ENCODE data around the gene LHFPL2.

Gene LHFPL2

DNA sequence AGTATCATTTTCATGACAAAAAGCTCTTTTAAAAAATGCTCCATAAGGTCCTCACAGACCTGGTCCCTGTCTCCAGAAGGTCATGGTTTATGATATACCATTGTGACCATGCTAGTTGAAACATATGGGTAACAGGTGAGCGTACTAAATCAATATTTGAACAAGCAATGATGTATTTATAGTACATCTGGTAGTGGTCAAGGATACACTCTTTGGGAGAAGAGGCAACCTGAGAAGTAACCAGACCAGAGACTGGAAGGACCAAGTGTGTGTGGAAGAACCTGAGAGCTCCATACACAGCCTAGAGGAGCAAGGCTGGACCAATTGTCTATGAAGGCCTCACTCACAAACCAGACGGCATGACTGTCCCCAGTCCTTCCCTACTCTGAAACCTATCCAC lies 55.1 kb downstream of the LHFPL2 start:
- DNase-seq, result no peak

DNA sequence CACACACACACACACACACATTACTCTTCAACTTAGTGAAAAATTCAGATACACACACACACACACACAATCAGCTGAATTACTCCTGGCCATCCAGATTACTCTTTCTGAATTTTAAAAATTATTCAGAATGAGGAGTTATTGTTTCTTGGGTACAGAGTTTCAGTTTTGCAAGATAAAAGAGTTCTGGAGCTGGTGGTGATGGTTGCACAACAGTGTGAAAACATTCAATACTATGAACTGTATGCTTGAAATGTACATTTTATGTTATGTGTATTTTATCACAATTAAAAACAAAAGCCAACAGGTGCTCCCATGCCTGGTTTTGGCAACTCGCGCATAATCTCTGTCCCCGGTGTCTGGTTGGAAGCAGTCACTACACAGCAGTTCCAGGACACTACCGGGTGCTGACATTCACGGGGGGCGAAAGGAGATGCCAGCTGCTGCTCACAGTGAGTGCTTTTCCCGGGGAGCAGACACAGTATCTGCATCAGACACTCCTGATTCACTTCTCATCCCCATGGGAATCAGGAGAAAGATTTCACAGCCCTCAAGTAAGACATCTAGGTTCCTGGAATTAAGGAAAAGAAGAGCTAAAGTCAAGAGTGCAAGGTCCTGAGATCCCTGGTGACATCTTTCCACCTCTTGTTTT lies 55.7 kb downstream of the LHFPL2 start:
- DNase-seq, result no peak

DNA sequence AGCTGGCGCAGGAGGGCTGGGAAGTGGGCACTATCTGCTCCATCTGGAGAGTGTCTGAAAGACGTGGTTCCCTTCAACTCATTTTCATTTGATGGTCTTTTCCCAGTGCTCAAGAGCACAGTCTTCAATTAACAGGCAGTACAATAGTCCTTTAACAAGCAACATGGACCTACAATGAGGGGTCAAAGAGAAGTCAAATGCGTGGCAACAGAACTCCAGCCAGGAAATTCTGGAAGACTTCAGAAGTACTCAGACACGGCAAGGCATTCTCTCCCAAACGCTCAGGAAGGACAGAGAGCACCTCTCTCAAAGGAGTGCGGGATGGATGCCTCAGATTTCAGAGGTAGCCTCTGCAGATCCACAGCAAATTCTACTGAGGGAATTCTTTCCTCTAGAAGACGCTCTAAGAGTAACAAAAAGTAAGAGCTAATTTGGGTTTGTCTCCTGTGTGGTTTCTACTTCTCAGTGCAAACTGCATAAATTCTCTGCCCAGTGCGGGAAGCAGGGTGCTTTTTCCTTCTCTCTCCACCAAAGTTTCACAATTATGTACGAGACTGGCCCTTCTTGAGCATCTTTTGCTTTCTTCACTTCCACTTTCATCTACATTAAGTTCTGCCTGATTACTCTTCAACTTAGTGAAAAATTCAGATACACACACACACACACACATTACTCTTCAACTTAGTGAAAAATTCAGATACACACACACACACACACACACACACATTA lies 56.4 kb downstream of the LHFPL2 start:
- no peak for DNase-seq

DNA sequence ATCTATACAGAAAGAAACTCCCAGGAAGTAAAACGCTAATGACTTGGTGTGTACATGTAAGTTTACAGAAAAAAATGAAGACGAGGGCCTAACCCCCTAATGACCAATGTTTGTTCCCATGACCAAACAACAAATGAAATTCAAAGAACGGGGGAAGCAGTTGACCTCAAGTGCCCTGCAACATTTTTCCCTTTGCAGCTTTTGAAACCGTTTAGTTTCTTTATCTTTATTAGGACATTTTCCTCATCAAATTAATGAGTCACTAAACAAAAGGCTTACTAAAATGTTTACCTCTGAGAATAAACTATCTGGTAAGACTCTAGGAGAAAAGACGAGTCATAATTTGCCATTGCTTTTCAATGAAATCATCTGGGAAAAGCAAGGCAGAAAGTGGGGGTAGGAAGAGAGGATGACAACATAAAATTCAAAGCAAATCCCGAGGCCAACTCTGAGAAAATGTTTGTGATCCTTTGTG lies 57.4 kb downstream of the LHFPL2 start:
- no peak for DNase-seq

DNA sequence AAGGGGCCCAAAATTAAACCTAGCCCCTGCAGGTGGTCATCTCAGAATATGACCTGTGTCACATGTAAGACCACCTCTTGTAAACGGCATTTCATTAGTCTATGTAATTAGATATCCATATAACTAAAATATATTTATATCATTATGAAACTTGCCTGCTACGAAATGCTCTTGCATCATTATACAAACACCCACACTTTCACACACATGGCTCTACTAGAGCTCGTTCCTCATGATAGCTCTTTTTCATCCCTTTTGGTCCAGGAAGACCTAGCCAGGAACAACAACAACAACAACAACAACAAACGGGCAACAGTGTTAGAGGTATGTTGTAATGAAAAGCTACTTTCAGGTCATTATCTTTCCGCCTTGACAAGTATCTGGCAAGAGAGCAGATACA lies 58.6 kb downstream of the LHFPL2 start:
- no peak for DNase-seq

DNA sequence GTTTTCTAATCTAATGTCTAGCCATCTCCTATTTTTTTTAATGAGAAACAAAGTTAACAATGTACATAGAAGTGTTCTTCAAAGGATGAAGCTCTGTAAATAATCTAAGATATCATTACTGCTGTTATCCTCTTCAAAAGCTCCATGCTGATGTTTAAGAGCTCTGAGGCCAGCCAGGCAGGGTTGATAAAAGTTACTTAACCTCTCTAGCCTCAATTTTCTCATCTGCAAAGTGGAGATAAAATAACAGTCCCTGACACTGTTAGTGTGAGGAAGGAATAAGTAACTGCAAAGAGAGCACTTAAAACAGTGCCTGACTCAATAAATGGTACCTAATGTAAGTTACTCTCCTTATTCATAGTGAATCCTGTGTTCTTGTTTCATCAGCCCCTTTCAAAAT lies 60.1 kb downstream of the LHFPL2 start:
- no peak for DNase-seq

DNA sequence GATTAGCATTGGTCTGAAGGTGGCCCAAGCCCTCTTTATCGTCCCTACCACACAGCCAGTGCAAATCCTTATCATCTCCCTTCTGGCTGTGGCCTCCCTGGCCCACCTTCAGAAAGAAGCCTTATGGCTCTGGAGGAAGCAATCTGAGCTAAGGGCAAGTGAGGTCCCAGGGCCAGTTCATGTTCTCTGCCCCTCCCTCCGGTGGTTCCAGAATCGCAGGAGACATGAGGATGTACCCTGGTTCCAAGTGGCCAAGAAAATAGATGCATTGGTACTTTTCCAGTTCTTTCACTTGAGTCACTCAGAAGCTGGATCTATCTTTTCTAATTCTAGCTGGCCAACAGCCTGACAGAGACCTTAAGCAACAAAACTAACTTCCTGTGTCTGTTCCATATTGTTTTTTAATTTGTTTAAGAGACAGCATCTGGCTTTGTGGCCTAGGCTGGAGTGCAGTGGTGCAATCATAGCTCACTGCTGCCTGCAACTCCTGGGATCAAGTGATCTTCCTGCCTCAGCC lies 60.7 kb downstream of the LHFPL2 start:
- no peak for DNase-seq

DNA sequence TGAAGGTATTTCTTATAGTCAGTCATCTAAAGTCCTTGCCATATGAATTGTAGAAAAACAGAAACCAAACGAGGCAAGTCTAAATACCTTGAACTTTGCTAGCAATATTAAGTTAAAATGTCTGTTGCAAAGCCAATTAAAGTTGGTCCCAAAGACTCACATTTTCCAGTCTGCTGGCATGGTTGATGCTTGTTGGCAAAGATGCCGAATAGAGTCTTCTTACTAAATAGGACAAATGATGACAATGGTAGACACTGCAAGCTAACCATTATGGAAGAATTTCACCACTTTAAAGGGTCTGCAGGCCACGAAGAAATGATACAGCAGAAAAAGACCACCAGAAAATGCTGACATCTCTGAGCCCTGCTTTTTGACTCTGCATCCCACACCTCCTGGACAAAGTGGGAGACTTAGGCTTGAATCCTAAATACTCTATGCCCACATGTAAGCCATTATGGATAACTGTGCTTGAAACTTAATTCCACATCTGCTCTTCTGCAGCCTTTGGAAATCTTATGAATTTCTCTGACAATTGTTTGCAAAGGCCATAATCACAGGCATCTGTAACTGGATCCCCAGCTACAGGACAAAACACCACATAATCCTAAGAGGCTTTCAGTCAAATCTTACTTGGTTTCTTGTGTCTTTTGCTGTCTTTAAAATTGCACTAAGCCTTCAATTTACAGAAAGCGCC lies 61.3 kb downstream of the LHFPL2 start:
- DNase-seq, result no peak

DNA sequence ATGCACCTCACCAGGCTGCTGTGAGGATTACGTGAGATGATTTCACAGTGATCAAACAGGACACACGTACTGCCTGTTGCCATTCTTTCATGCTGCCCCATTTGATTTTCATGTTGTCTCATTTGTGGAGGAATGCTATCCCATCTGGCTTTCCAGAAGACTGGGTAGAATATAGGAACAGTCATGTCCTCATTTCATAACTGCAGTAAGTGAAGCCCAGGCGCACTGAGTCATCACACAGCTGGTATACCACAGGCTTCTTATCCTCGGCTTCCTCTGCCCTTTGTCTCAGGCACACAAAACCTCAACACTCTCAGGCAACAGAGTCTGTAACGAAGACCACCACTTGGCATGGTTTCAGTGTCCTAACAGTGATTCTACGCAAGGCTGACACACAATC lies 62.3 kb downstream of the LHFPL2 start:
- DNase-seq, result peak; percentile 5

DNA sequence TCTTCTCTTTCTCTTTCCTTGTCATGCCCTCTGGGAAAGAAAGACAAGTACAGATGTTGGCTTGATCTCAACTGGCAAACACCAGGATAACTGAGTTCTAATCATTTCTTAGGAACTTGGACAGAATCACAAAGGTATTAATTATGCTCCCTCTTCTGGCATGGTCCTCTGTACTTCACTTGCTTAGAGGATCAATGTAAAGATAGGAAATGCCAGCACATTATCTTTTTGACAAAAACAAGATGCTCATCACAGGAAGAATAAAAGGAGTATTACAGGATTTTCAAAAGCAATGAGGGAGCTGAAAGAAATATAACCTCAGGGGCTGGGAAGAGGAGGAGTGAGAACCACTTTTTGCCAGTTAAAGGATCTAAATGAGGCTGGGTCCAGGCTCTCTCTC lies 70.6 kb downstream of the LHFPL2 start:
- no peak for DNase-seq

DNA sequence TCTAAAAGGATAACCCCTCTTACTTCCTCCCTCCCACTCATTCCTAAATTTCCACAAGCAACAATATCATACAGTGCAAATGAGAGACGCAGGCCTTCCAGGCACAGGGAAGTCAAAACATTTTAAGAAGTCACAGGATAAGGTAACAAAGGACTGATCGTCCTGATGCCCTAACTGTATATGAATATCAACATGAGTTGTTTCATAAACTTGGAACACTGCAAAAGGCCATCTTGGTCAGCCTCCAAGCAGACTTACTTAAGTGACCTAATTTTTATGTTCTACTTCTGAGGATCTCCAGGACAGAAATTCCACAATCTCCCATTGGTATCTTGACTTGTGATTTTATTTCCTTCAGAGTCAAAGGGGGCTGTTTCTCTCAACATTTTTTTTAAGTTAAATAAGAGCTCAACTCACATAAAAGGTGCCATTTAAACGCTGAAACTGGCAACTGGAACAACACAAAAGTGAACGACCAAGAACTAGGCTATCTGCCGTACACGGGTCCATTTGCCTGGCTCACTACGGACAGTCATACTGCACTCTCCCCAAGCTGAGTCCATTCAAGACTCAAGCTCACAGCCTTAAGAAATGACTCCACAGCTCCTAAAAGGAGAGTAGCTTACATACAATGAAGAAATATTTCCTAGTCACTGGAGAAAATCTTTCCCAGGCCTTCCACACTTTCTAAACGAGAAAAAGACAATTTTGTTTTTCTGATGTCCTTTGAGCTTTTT lies 71.3 kb downstream of the LHFPL2 start:
- no peak for DNase-seq

DNA sequence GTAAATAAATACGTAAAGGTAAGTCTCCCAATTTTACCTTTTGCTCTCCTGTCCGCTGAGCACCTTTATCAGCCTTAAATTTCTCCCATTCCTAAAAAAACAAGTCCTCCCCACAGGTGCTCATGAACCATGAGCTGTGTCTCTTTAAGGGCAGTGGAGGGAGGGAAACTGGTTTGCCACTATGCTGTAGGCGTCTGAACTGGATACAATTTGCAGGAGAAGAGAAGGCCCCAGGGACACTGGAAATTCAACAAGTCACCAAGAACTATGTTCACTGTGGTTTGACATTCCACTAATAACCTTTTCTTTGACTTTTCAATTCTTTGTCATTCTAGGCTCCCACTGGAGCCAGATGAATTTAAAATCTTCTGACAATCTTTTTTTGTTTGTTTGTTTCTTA lies 72.2 kb downstream of the LHFPL2 start:
- DNase-seq, result no peak

DNA sequence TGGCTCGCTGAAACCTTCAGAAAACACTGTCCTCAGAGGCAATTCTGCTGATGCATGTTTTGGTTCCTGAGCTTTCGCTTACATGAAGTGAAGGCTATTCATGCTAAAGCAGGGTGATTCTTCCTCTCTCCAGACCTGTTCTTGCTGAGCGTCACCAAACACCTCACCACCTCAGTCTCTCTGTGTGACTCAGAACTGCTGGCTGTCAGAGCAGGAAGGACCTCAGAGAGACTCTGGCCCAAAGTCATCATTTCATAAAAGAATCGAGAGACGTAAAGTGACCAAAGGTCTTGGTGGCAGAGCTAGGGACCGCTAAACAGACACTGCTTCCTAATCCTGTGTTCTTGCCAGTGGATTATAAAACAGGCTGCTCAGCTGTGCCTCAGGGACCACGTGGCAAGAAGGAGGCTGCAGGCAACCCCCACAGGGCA lies 73.8 kb downstream of the LHFPL2 start:
- no peak for DNase-seq

DNA sequence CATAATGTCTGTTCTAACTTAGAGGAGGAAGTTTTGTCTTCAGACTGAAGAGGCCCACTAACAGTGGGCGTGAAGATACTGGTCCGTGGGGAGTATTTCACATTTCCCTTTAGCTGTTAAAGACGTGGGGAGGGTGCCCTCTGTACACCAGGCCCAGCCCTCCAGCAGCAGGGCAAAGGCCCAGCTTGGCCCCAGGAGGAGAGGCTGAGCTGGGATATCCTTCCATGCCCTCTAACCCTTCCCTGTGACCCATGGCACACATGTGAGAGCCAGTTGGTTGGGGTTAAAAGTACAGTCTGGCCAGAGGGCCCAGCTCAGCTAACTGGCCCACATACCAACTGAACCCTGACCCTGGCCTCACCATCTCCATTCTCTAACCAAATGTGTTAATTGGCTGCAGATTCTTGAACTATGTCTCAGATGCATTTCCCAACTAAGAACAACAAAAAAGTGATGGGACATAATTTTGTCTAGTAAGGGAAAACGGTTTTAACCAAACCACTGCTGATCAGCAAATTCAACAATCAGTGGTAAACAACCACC lies 74.4 kb downstream of the LHFPL2 start:
- DNase-seq, result no peak

DNA sequence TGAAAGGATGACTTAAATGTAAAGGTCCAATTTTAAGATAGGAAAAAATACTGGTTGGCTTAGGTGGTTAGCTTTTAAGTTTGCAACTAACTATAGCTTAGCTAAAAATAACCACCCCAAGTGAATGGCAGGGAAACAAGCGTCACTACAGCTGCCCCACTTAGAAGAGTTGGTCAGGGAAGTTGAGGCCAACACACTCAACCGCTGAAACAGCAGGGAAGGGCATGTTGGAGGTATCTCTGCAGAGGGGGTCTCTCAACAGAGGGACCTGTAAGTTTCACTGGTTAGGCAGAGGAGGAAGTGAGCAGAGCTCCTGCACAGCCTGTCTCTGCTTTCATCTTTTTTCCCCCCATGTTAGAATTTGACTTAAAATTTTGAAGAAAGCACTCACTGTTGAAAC lies 75.3 kb downstream of the LHFPL2 start:
- DNase-seq, result no peak

DNA sequence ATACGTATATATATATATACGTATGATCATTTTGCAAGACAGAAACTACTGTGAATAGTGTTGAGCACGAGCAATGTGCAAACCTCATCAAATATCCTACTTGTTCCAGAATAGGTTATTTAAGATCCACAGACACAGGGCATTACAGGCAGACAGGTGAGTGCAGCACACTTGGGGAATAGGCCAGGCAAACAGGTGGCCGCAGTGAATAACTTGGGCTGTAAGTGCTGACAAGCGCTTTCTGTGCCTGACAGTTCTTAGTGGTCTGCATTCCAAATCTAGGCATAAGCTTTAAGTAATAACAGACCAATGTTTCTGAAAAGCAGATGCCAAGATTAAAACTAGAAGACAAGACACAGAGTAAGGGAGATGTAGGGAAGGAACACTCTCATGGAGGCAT lies 77.9 kb downstream of the LHFPL2 start:
- DNase-seq, result no peak

DNA sequence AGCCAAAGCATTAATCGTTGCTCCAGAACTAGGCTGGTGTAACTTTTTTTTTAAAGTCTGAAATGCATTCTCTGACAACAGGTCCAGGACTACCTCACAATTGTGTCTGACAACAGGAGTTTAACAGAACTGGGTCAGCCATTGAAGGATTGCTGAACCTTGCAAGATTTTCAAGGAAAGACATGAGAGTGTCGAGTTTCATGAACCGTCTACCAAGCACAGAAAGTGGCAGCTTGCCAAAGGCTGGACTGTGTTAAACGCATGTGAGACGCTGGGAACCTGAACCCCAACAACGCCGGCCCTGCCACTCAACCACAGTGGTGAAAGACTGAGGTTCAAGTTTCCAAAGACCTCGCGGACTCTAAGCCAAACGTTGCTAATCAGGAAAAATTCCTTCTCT lies 79.1 kb downstream of the LHFPL2 start:
- DNase-seq, result no peak

DNA sequence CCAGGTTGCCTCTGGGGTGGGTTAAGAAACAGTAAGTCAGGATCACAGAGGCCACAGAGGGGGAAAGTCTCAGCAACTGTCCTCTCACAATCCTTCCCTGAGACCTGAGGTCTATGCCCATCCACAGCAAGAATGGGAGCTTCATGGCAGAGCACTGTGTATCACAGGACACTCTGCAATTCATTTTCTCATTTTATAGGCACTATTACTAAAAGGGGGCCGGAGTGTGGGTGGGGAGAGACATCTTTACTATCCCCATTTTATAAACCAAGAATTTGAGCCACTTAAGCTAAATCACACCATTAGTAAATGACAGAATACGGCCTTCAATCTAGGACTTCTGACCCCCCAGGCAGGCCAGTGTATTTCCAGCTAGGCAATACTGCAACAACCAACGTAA lies 79.9 kb downstream of the LHFPL2 start:
- no peak for DNase-seq

DNA sequence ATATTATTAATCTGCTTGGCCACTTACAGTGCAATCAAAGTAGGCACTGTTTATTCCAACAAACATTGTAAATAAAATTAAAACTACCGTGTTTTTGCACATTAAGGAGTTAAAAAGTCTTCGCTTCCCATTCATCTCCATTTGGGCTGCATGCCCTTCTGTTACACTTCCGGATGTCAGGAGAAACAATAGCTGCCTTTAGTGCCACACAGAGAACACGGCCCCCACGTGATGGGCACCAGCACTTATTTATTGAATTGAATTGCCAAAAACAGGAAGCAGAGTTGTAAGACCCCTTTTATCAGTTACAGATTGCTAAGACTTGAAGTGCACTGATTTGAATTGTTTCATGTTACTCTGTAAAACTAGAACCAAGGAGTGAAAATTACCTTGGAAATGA lies 80.4 kb downstream of the LHFPL2 start:
- DNase-seq, result no peak

DNA sequence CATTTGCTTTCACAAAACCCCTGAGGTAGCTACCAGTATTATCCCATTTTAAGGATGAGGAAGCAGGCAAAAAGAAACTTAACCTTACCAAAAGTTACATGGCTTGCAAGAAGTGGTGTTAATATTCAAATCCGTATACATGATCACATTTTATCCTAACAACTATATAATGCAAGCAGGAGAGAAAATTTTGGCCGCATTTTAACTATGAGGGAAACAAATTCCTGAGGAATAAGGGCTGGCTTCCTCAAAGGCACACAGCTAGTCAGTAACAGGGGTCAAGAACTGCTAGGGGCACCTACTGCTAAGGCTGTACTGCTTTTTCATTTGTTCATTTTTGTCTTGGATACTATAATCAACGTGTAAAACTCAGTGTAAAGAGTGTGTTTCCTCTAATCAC lies 81.0 kb downstream of the LHFPL2 start:
- DNase-seq, result no peak

DNA sequence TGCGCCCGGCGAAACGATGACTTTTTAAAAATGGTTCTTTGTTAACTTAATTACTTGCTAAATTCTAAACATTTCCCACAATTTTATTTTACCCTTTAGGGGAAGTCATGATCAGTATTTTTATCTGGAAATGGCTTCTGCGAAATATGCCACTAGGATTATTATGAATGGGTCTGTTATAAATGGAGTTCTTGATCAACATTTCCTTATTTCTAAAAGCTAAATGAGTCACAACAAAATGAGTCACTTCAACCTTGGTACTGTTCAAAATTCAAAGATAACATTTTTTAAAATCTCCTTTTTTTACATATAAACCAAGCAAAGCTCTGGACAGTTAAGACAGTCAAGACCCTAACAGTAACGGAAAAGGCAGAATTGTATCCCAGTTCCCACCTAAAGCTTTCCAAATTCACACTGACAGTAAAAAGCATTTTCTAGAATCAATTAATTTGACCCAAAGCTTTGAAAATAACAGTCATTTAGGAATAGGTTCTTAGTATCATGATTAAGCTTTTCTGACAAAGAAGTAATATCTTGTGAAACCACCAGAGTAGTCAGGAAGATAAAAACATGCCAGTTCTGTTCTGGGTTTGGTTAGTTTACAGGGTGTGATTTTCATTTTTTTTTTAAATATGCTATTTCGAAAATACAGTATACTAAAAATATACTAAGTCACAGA lies 81.7 kb downstream of the LHFPL2 start:
- no peak for DNase-seq

DNA sequence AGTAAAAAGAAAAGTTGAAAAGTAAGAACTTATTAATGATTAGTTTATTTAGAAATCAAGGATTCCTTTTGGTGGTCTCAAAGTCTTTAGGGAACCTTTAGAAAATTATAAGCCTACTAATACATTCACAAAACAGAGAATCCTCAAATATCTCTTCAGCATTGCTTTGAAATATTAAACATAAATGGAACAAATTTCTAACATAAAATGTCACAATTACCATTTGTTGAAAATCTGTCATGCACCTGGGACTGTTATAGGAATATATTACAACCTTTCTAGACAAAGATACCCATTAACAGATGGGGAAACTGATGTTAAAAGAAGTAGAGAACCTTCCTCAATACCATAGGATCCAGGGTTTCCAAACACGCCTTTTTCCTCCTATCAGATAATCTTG lies 83.2 kb downstream of the LHFPL2 start:
- DNase-seq, result no peak
